Measurements from ENCODE around the gene MRPL23.

- TF ChIP-seq CTCF (IDR thresholded peaks at IDR 0.05) (no peak), POLR2A (IDR thresholded peaks at IDR 0.05) (no peak)
These were observed 22.6 kb downstream of the MRPL23 start for GRCh38 chr11:1969776-1970175.

Data from adrenal gland (tissue), 5 donors.